Measurements from ENCODE around the gene SSH2. TPM values are rescaled to one million over a fixed set of nuclear protein-coding genes. Genes with fewer than 3 reads are reported as not detected.

The SSH2 gene
- total and polyA plus RNA-seq, 9 of the 15 experiments (the other 6 are each of a cell fraction or from before 2014, with no cell fraction given): 3.9 to 16.1 (median 10.2) TPM

DNA sequence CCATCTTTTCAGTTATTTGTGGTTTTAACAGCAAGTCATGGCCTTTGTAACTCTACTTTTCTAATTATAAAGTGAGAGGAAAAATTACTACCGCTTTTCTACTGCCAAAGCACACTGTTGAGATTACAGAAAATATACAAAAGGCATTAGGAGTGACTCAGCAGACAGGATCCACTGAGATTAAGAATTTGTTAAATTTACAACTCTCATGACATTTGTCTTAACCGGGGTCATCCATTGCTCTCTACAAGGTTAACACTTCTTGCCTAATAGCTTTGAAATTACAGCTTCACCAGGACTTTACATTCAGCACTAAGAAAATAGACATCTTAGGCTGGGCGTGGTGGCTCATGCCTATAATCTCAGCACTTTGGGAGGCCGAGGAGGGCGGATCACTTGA lies 93.4 kb downstream of the SSH2 start (continued):
- TF ChIP-seq ARID4B (CRISPR knock-in tag; IDR thresholded peaks at IDR 0.05): no peak
- peak; percentile 62 for TF ChIP-seq MAFK (IDR thresholded peaks at IDR 0.05; ENCODE audit: low read length)
- TF ChIP-seq NR2C1 (IDR thresholded peaks at IDR 0.05): no peak
- TF ChIP-seq NR2C1 (tag; IDR thresholded peaks at IDR 0.05): 0 out of 2 replicates have a peak, but pooled peaks have one; percentile 15
- 0 out of 2 replicates have a peak, but pooled peaks have one; percentile 26 for TF ChIP-seq ARID1B (IDR thresholded peaks at IDR 0.05)
- peak; percentile 67; the same call in 1 of the 2 replicates for TF ChIP-seq ESRRA (IDR thresholded peaks at IDR 0.05; ENCODE audit: borderline replicate concordance, low read depth)
- peak; percentile 70 for TF ChIP-seq C11orf30 (IDR thresholded peaks at IDR 0.05; ENCODE audit: low read depth)
- 0 out of 2 replicates have a peak, but pooled peaks have one; percentile 59 for TF ChIP-seq BACH1 (tag; IDR thresholded peaks at IDR 0.05)
- peak; percentile 55; the same call in 1 of the 2 replicates for TF ChIP-seq MAFF (IDR thresholded peaks at IDR 0.05; ENCODE audit: low read length)
- TF ChIP-seq NFE2 (IDR thresholded peaks at IDR 0.05; ENCODE audit: low read depth): peak; percentile 81
- TF ChIP-seq TCF7L2 (IDR thresholded peaks at IDR 0.05; ENCODE audit: low read depth, low read length): no peak
- TF ChIP-seq CEBPG (CRISPR knock-in tag; IDR thresholded peaks at IDR 0.05): no peak
- peak in 1 of 2 experiments; percentile 60; a peak in 2 of 4 replicates for TF ChIP-seq CEBPG (tag; conservative IDR thresholded peaks at IDR 0.05 in 1 of 2, IDR thresholded peaks at IDR 0.05 in 1 of 2)
- TF ChIP-seq MTA2 (IDR thresholded peaks at IDR 0.05; ENCODE audit: low read depth): no peak
- peak; percentile 50 to 61; a peak in 3 of 4 replicates for TF ChIP-seq KDM1A (IDR thresholded peaks at IDR 0.05)
- peak; percentile 38; the same call in 1 of the 2 replicates for TF ChIP-seq PKNOX1 (IDR thresholded peaks at IDR 0.05)
- no peak for TF ChIP-seq SREBF1 (IDR thresholded peaks at IDR 0.05; ENCODE audit: borderline replicate concordance, low read depth, low read length)
- TF ChIP-seq, protein P1, sequence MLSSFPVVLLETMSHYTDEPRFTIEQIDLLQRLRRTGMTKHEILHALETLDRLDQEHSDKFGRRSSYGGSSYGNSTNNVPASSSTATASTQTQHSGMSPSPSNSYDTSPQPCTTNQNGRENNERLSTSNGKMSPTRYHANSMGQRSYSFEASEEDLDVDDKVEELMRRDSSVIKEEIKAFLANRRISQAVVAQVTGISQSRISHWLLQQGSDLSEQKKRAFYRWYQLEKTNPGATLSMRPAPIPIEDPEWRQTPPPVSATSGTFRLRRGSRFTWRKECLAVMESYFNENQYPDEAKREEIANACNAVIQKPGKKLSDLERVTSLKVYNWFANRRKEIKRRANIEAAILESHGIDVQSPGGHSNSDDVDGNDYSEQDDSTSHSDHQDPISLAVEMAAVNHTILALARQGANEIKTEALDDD (IDR thresholded peaks at IDR 0.05): peak; percentile 86
- TF ChIP-seq MAFG (tag; conservative IDR thresholded peaks at IDR 0.05): peak; percentile 68
- no peak for TF ChIP-seq ZNF143 (CRISPR knock-in tag; IDR thresholded peaks at IDR 0.05)
- no peak for TF ChIP-seq SAFB2 (IDR thresholded peaks at IDR 0.05; ENCODE audit: borderline replicate concordance, low read depth, low read length, severe bottlenecking)
